Islet precursor cell (in vitro differentiated cells): Measurements from ENCODE around the gene MEGF11.

Experiments
- DNase-seq: peaks from one replicate; pipeline ENCODE4 v3.0.0-alpha.2; 2018

The MEGF11 gene

GRCh38 chr15:66253418-66254088 lies at the start of gene MEGF11:
TSS of gene MEGF11 (minus strand) at chr15:66253750. CDS start at chr15:66128403, 125,347 bp downstream.
- DNase-seq = no peak

- DNase-seq = no peak
Observed at GRCh38 chr15:66302489-66303278, 49.1 kb upstream of the MEGF11 start.

GRCh38 chr15:66298803-66299251 lies 45.3 kb upstream of the MEGF11 start:
- DNase-seq = peak; percentile 59

- DNase-seq = no peak
Observed at GRCh38 chr15:66296186-66296585, 42.6 kb upstream of the MEGF11 start.

- DNase-seq = no peak
Observed at GRCh38 chr15:66294932-66295235, 41.3 kb upstream of the MEGF11 start.

GRCh38 chr15:66294157-66294931 lies 40.8 kb upstream of the MEGF11 start:
- peak; percentile 61 for DNase-seq

- peak; percentile 81 for DNase-seq
Observed at GRCh38 chr15:66293419-66294156, 40.0 kb upstream of the MEGF11 start, which contains the start of gene DIS3L. TSS of gene DIS3L (plus strand) at chr15:66293568. CDS start at chr15:66293597, 29 bp downstream.

- DNase-seq = no peak
Observed at GRCh38 chr15:66292571-66293418, 39.2 kb upstream of the MEGF11 start.

GRCh38 chr15:66291816-66292570 lies 38.4 kb upstream of the MEGF11 start:
- peak; percentile 60 for DNase-seq

- DNase-seq = no peak
Observed at GRCh38 chr15:66290518-66290917, 37.0 kb upstream of the MEGF11 start.

GRCh38 chr15:66290007-66290406 lies 36.5 kb upstream of the MEGF11 start:
- no peak for DNase-seq

- DNase-seq = no peak
Observed at GRCh38 chr15:66288551-66289185, 35.1 kb upstream of the MEGF11 start.

GRCh38 chr15:66288093-66288492 lies 34.5 kb upstream of the MEGF11 start:
- no peak for DNase-seq

- no peak for DNase-seq
Observed at GRCh38 chr15:66287461-66288057, 34.0 kb upstream of the MEGF11 start.

- no peak for DNase-seq
Observed at GRCh38 chr15:66285533-66286280, 32.2 kb upstream of the MEGF11 start.

GRCh38 chr15:66284271-66284670 lies 30.7 kb upstream of the MEGF11 start:
- no peak for DNase-seq

- DNase-seq = no peak
Observed at GRCh38 chr15:66278671-66279070, 25.1 kb upstream of the MEGF11 start.

- no peak for DNase-seq
Observed at GRCh38 chr15:66278056-66278455, 24.5 kb upstream of the MEGF11 start.

- DNase-seq = no peak
Observed at GRCh38 chr15:66276546-66276945, 23.0 kb upstream of the MEGF11 start.
